HEK293 (cell line): ENCODE results near the gene SKAP1.

Experiments used
- CTCF ChIP-seq: fragments of 450-650 bp; formaldehyde crosslinking; IDR thresholded peaks from 2 replicates; pipeline ENCODE4 v1.5.1; 2016; ENCODE audit warnings: missing biosample characterization, missing genetic modification characterization
- REST ChIP-seq: fragments of 450-650 bp; formaldehyde crosslinking; IDR thresholded peaks from 2 replicates; pipeline ENCODE4 v1.5.1; 2016; ENCODE audit warnings: missing biosample characterization, missing genetic modification characterization
- ZNF24 ChIP-seq: fragments of 450-650 bp; formaldehyde crosslinking; IDR thresholded peaks from 2 replicates; pipeline ENCODE4 v1.5.1; 2016; ENCODE audit warnings: missing biosample characterization, missing genetic modification characterization
- TF ChIP-seq, protein P1 (sequence below): fragments of 450-650 bp; formaldehyde crosslinking; IDR thresholded peaks from 2 replicates; pipeline ENCODE4 v1.5.1; 2016; ENCODE audit warnings: missing biosample characterization, missing genetic modification characterization

DNA sequence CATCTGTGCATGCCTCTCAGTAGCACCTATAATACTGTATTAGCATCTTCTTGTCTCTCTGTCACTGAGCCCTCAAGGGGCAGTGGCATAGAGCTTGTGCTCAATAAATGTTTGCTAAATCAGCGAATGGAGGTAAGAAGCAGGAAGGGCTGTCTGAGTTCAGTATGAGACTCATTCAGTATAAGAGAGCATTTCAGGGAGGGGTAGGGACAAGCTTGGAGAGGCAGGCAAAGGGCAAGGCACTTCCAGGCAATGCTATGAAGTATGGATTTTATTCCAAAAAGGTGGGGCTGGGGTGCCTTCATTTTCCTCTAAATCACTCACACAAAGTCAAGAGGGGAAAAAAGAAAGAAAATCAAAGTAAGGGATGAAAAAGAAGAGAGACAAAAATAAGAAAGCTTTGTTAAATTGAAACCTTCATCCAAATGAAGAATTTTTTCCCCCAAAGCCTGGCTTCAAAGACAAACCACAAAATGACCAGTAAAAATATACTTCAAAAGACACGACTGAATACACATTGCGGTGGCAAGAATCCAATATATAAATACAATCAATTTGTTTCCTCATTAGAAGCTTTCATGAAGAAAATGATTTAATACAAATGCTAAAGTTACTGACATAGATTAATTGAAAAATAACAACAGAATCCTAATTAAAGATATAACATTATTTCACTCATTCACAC lies 51.2 kb downstream of the SKAP1 start:
- TF ChIP-seq, protein P1, sequence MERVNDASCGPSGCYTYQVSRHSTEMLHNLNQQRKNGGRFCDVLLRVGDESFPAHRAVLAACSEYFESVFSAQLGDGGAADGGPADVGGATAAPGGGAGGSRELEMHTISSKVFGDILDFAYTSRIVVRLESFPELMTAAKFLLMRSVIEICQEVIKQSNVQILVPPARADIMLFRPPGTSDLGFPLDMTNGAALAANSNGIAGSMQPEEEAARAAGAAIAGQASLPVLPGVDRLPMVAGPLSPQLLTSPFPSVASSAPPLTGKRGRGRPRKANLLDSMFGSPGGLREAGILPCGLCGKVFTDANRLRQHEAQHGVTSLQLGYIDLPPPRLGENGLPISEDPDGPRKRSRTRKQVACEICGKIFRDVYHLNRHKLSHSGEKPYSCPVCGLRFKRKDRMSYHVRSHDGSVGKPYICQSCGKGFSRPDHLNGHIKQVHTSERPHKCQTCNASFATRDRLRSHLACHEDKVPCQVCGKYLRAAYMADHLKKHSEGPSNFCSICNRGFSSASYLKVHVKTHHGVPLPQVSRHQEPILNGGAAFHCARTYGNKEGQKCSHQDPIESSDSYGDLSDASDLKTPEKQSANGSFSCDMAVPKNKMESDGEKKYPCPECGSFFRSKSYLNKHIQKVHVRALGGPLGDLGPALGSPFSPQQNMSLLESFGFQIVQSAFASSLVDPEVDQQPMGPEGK (tag by site-specific recombination): no peak
- no peak for TF ChIP-seq REST
- TF ChIP-seq ZNF24 (tag by site-specific recombination): no peak
- TF ChIP-seq CTCF (tag by site-specific recombination): no peak
